Right lobe of liver (tissue), 6 donors: ENCODE measurements around the gene HBS1L. TPM values are rescaled to one million over a fixed set of nuclear protein-coding genes. Genes with fewer than 3 reads are reported as not detected.

Source experiments
- ATAC-seq, 4 donors: fragments of 200-7000 bp; cut with Tn5 transposase; one replicate each; pipeline ENCODE4 v1.9.1; 2020; ENCODE audit warnings: mild to moderate bottlenecking in 4 of 4, moderate library complexity in 4 of 4
- DNase-seq, 3 donors: peaks; one replicate each; pipeline ENCODE4 v3.0.0-alpha.2; 2020
- H3K27ac ChIP-seq, 3 donors: fragments of 200-600 bp; one replicate each; pipeline ENCODE4 v1.8.0; 2022
- H3K27me3 ChIP-seq, 2 donors: fragments of 200-600 bp; one replicate each; pipeline ENCODE4 v1.8.0; 2022
- H3K36me3 ChIP-seq, 4 donors: fragments of 200-600 bp; sonication (generic) in 1 of 4; one replicate each; pipeline versions ENCODE4 v1.5.1 to v1.8.0; 2017 to 2022; ENCODE audit warnings: control low read depth in 1 of 4
- H3K4me1 ChIP-seq, 4 donors: fragments of 200-600 bp; sonication (generic) in 1 of 4; one replicate each; pipeline versions ENCODE4 v1.5.1 to v1.8.0; 2017 to 2022; ENCODE audit warnings: control low read depth in 1 of 4
- H3K4me3 ChIP-seq, 3 donors: fragments of 200-600 bp; one replicate each; pipeline ENCODE4 v1.8.0; 2022
- H3K9me3 ChIP-seq, 4 donors: fragments of 200-600 bp; sonication (generic) in 1 of 4; one replicate each; pipeline versions ENCODE4 v1.5.1 to v1.8.0; 2017 to 2022; ENCODE audit warnings: control low read depth in 1 of 4
- POLR2A ChIP-seq: fragments of 450-650 bp; IDR thresholded peaks from one replicate; pipeline ENCODE4 v1.6.1; 2017; ENCODE audit warnings: antibody characterized with exemption, mild to moderate bottlenecking
- WGBS: methylation state at CpG from one replicate; pipeline ENCODE4 v1.1.6; 2018; ENCODE audit warnings: low coverage, low lambda C conversion rate; ENCODE audit not compliant: insufficient coverage; ENCODE audit errors: missing lambda C conversion rate; 5-methylcytosine and 5-hydroxymethylcytosine counted together
- intact Hi-C, 2 donors: fragments of 100-400 bp; cut with DNase I; formaldehyde crosslinking; loops; one replicate each; pipeline versions ENCODE4 v1.11.2 to v1.14.1; 2022
- total RNA-seq, 6 experiments: library from RNA; depleted of rRNA in 2 of 6; stranded (reverse); fragments of >200 nt in 2 of 6; fragmentation: NEBNext Ultra II Directional in 3 of 6; extraction: Animal tissue kit (Norgen Biotek cat#: 25700) in 3 of 6; gene quantifications; one replicate each; pipeline versions ENCODE4 v1.1.0 to v1.2.4, GENCODE V29; 2016 to 2023
- TF ChIP-seq, protein P1 (sequence below), 4 donors: fragments of 200-600 bp in 3 of 4; fragments of 450-650 bp in 1 of 4; IDR thresholded peaks; one replicate each; pipeline versions ENCODE4 v1.5.1 to v1.8.0; 2016 to 2022; ENCODE audit warnings: antibody characterized with exemption in 4 of 4, mild to moderate bottlenecking in 2 of 4
- donor health status: DM: no; HTN: yes; CAD: no.
- donor health status: DM: no; HTN: no; CAD: no.
- donor health status: DM: no; HTN: no; CAD: no.
- donor health status: DM: no; HTN: yes; CAD: no.
- donor health status: DM: no; HTN: yes; CAD: no.

Gene HBS1L
- total RNA-seq, 6 experiments from 2014 or later: 31.8 to 47.2 (median 37.1) TPM

DNA sequence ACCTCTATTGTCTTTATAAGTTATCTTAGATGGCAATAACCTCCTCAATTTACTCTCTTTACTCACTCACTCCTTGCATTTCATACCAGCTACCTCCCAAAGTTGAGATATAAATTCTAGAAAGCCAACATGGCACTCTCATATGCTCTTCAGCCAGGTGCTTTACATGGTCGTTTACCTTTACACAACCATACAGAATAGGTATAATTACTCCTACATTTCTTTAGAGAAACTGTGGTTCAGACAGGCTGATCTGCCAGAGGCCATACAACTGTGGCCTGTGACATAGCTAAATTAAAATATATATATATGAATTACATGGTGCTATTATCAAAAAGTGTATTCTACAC lies 45.7 kb downstream of the HBS1L start:
- 69% methylated on average over 1 of the region's 1 CpG for WGBS
- Histone ChIP-seq H3K4me3 (no peak overlapping the region), H3K4me1 (peaks cover 0 to 15% (median 5%) of the 10 kb centered on the region in 4 donors), H3K9me3 (no peaks in the 10 kb centered on the region), H3K36me3 (no peaks in the 10 kb centered on the region), H3K27ac (no peak overlapping the region), H3K27me3 (no peaks in the 10 kb centered on the region)
- TF ChIP-seq POLR2A: no peak
- TF ChIP-seq, protein P1, sequence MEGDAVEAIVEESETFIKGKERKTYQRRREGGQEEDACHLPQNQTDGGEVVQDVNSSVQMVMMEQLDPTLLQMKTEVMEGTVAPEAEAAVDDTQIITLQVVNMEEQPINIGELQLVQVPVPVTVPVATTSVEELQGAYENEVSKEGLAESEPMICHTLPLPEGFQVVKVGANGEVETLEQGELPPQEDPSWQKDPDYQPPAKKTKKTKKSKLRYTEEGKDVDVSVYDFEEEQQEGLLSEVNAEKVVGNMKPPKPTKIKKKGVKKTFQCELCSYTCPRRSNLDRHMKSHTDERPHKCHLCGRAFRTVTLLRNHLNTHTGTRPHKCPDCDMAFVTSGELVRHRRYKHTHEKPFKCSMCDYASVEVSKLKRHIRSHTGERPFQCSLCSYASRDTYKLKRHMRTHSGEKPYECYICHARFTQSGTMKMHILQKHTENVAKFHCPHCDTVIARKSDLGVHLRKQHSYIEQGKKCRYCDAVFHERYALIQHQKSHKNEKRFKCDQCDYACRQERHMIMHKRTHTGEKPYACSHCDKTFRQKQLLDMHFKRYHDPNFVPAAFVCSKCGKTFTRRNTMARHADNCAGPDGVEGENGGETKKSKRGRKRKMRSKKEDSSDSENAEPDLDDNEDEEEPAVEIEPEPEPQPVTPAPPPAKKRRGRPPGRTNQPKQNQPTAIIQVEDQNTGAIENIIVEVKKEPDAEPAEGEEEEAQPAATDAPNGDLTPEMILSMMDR (IDR thresholded peaks at IDR 0.05): no peak
- DNase-seq (no peak), ATAC-seq (no peak)
- intact Hi-C loops: no loop called here

- no peak overlapping the region for H3K4me3 ChIP-seq
- DNase-seq: no peak
- WGBS: 64% methylated on average over 6 of the region's 6 CpGs
- TF ChIP-seq, protein P1 (IDR thresholded peaks at IDR 0.05): no peak
- TF ChIP-seq POLR2A: no peak
- H3K27me3 ChIP-seq: no peaks in the 10 kb centered on the region
- H3K27ac ChIP-seq: no peak overlapping the region
- peak; percentile 90 to 94 (median 92) for ATAC-seq
- H3K4me1 ChIP-seq: peaks cover 0 to 15% (median 5%) of the 10 kb centered on the region in 4 donors
- H3K9me3 ChIP-seq: no peaks in the 10 kb centered on the region
- H3K36me3 ChIP-seq: no peaks in the 10 kb centered on the region
- intact Hi-C loops: no loop called here
Observed at GRCh38 chr6:135008072-135008940, 46.3 kb downstream of the HBS1L start.

DNA sequence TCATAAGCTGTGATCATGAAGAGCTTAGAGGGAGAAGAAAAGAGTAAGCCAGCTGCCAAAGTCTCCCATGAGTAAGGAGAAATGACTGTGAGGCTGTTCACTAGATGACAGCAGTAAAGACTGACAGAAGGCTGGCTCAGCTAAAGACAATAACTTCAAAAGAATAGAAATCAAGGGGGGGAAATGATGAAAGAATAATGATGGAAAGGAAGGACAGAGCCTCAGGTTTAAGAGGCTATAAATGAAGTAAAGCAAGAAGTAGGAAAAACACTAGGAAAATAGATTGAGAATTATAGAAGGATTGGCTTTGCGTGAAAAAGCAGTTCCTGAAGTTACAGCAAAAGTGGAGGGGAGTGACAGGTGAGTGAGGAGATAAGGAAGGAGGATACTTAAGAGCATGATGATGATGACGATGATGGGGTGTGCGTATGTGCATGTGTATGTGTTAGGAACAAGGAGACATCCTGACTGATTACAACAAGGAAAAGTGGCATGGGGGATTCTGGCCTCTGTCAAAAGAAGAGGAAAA lies 48.2 kb downstream of the HBS1L start:
- intact Hi-C loops: no loop called here
- Histone ChIP-seq H3K36me3 (no peaks in the 10 kb centered on the region), H3K4me1 (peaks cover 0 to 16% (median 8%) of the 10 kb centered on the region in 4 donors), H3K4me3 (no peak overlapping the region), H3K27me3 (no peaks in the 10 kb centered on the region), H3K9me3 (no peaks in the 10 kb centered on the region), H3K27ac (no peak overlapping the region)
- whole genome bisulfite sequencing: 95% methylated on average over 3 of the region's 3 CpGs
- DNase-seq (no peak), ATAC-seq (no peak)
- TF ChIP-seq POLR2A: no peak
- TF ChIP-seq, protein P1 (IDR thresholded peaks at IDR 0.05): no peak

- Histone ChIP-seq H3K36me3 (no peaks in the 10 kb centered on the region), H3K4me3 (no peak overlapping the region), H3K27ac (no peak overlapping the region), H3K4me1 (peaks cover 0 to 16% (median 7%) of the 10 kb centered on the region in 4 donors), H3K9me3 (no peaks in the 10 kb centered on the region), H3K27me3 (no peaks in the 10 kb centered on the region)
- TF ChIP-seq, protein P1 (IDR thresholded peaks at IDR 0.05): no peak
- no peak for TF ChIP-seq POLR2A
- intact Hi-C loops: no loop called here
- 30% methylated on average over 1 of the region's 2 CpGs for WGBS
- ATAC-seq (peak in 1 of 4 donors; percentile 13), DNase-seq (no peak)
Observed at GRCh38 chr6:135004399-135004798, 50.2 kb downstream of the HBS1L start.
